ENCODE results near the gene TEX19.
A peak's percentile ranks its signal among the peaks of the same experiment; 100 is the strongest.

TEX19 gene

GRCh38 chr17:82391496-82392066, 32.5 kb downstream of the TEX19 start:
- H3K27me3 Mint-ChIP-seq (ENCODE audit: low read depth), result peaks cover 7% of the 10 kb centered on the region
- H3K4me3 Mint-ChIP-seq, result no peak overlapping the region
- H3K36me3 Mint-ChIP-seq (ENCODE audit: low read depth), result peaks cover 5% of the 10 kb centered on the region
- no peaks in the 10 kb centered on the region for H3K9me3 Mint-ChIP-seq
- H3K4me1 Mint-ChIP-seq (ENCODE audit: low read depth), result no peaks in the 10 kb centered on the region
- H3K27ac Mint-ChIP-seq, result no peak overlapping the region

GRCh38 chr17:82392209-82392920, 33.3 kb downstream of the TEX19 start:
- H3K27me3 Mint-ChIP-seq (ENCODE audit: low read depth), result peaks cover 6% of the 10 kb centered on the region
- H3K9me3 Mint-ChIP-seq, result no peaks in the 10 kb centered on the region
- no peak overlapping the region for H3K4me3 Mint-ChIP-seq
- no peak overlapping the region for H3K27ac Mint-ChIP-seq
- H3K4me1 Mint-ChIP-seq (ENCODE audit: low read depth), result no peaks in the 10 kb centered on the region
- peaks cover 5% of the 10 kb centered on the region for H3K36me3 Mint-ChIP-seq (ENCODE audit: low read depth)

GRCh38 chr17:82392941-82393340, 33.9 kb downstream of the TEX19 start:
- Mint-ChIP-seq H3K27ac (no peak overlapping the region), H3K9me3 (no peaks in the 10 kb centered on the region), H3K4me3 (no peak overlapping the region), H3K4me1 (ENCODE audit: low read depth) (no peaks in the 10 kb centered on the region), H3K36me3 (ENCODE audit: low read depth) (peaks cover 5% of the 10 kb centered on the region), H3K27me3 (ENCODE audit: low read depth) (peaks cover under 1% of the 10 kb centered on the region)

GRCh38 chr17:82394278-82394677, 35.2 kb downstream of the TEX19 start:
- H3K27me3 Mint-ChIP-seq (ENCODE audit: low read depth), result no peaks in the 10 kb centered on the region
- H3K4me1 Mint-ChIP-seq (ENCODE audit: low read depth), result no peaks in the 10 kb centered on the region
- H3K36me3 Mint-ChIP-seq (ENCODE audit: low read depth), result peaks cover 5% of the 10 kb centered on the region
- no peak overlapping the region for H3K4me3 Mint-ChIP-seq
- no peak overlapping the region for H3K27ac Mint-ChIP-seq
- H3K9me3 Mint-ChIP-seq, result no peaks in the 10 kb centered on the region

- no peak overlapping the region for H3K27ac Mint-ChIP-seq
- H3K27me3 Mint-ChIP-seq (ENCODE audit: low read depth), result no peaks in the 10 kb centered on the region
- H3K4me1 Mint-ChIP-seq (ENCODE audit: low read depth), result peaks cover 10% of the 10 kb centered on the region
- H3K36me3 Mint-ChIP-seq (ENCODE audit: low read depth), result peaks cover 11% of the 10 kb centered on the region
- no peak overlapping the region for H3K4me3 Mint-ChIP-seq
- no peaks in the 10 kb centered on the region for H3K9me3 Mint-ChIP-seq
Observed at GRCh38 chr17:82396601-82397435, 37.8 kb downstream of the TEX19 start.

- H3K36me3 Mint-ChIP-seq (ENCODE audit: low read depth), result peaks cover 13% of the 10 kb centered on the region
- no peak overlapping the region for H3K27ac Mint-ChIP-seq
- H3K9me3 Mint-ChIP-seq, result no peaks in the 10 kb centered on the region
- H3K4me3 Mint-ChIP-seq, result no peak overlapping the region
- H3K4me1 Mint-ChIP-seq (ENCODE audit: low read depth), result peaks cover 10% of the 10 kb centered on the region
- H3K27me3 Mint-ChIP-seq (ENCODE audit: low read depth), result no peaks in the 10 kb centered on the region
Observed at GRCh38 chr17:82397449-82398335, 38.6 kb downstream of the TEX19 start.

- no peak overlapping the region for H3K27ac Mint-ChIP-seq
- peaks cover 12% of the 10 kb centered on the region for H3K4me1 Mint-ChIP-seq (ENCODE audit: low read depth)
- no peak overlapping the region for H3K4me3 Mint-ChIP-seq
- no peaks in the 10 kb centered on the region for H3K9me3 Mint-ChIP-seq
- no peaks in the 10 kb centered on the region for H3K27me3 Mint-ChIP-seq (ENCODE audit: low read depth)
- H3K36me3 Mint-ChIP-seq (ENCODE audit: low read depth), result peaks cover 14% of the 10 kb centered on the region
Observed at GRCh38 chr17:82399041-82399441, 40.0 kb downstream of the TEX19 start.

GRCh38 chr17:82399601-82400101, 40.6 kb downstream of the TEX19 start:
- H3K4me3 Mint-ChIP-seq, result no peak overlapping the region
- no peak overlapping the region for H3K27ac Mint-ChIP-seq
- no peaks in the 10 kb centered on the region for H3K27me3 Mint-ChIP-seq (ENCODE audit: low read depth)
- peaks cover 12% of the 10 kb centered on the region for H3K4me1 Mint-ChIP-seq (ENCODE audit: low read depth)
- H3K36me3 Mint-ChIP-seq (ENCODE audit: low read depth), result peaks cover 14% of the 10 kb centered on the region
- H3K9me3 Mint-ChIP-seq, result no peaks in the 10 kb centered on the region

- peaks cover 12% of the 10 kb centered on the region for H3K4me1 Mint-ChIP-seq (ENCODE audit: low read depth)
- H3K27ac Mint-ChIP-seq, result no peak overlapping the region
- H3K9me3 Mint-ChIP-seq, result no peaks in the 10 kb centered on the region
- no peaks in the 10 kb centered on the region for H3K27me3 Mint-ChIP-seq (ENCODE audit: low read depth)
- peaks cover 14% of the 10 kb centered on the region for H3K36me3 Mint-ChIP-seq (ENCODE audit: low read depth)
- H3K4me3 Mint-ChIP-seq, result no peak overlapping the region
Observed at GRCh38 chr17:82400206-82400605, 41.2 kb downstream of the TEX19 start.

- Mint-ChIP-seq H3K4me1 (ENCODE audit: low read depth) (peaks cover 12% of the 10 kb centered on the region), H3K36me3 (ENCODE audit: low read depth) (peaks cover 16% of the 10 kb centered on the region), H3K27me3 (ENCODE audit: low read depth) (no peaks in the 10 kb centered on the region), H3K4me3 (peak overlapping the region; percentile 90), H3K9me3 (no peaks in the 10 kb centered on the region), H3K27ac (peak overlapping the region; percentile 90)
Observed at GRCh38 chr17:82400830-82401229, 41.8 kb downstream of the TEX19 start.

- Mint-ChIP-seq H3K9me3 (no peaks in the 10 kb centered on the region), H3K27ac (no peak overlapping the region), H3K36me3 (ENCODE audit: low read depth) (peaks cover 15% of the 10 kb centered on the region), H3K27me3 (ENCODE audit: low read depth) (no peaks in the 10 kb centered on the region), H3K4me3 (no peak overlapping the region), H3K4me1 (ENCODE audit: low read depth) (peaks cover 15% of the 10 kb centered on the region)
Observed at GRCh38 chr17:82402865-82403264, 43.8 kb downstream of the TEX19 start.

- H3K4me3 Mint-ChIP-seq, result no peak overlapping the region
- H3K27ac Mint-ChIP-seq, result no peak overlapping the region
- H3K27me3 Mint-ChIP-seq (ENCODE audit: low read depth), result no peaks in the 10 kb centered on the region
- no peaks in the 10 kb centered on the region for H3K9me3 Mint-ChIP-seq
- peaks cover 15% of the 10 kb centered on the region for H3K4me1 Mint-ChIP-seq (ENCODE audit: low read depth)
- peaks cover 17% of the 10 kb centered on the region for H3K36me3 Mint-ChIP-seq (ENCODE audit: low read depth)
Observed at GRCh38 chr17:82403662-82404660, 44.9 kb downstream of the TEX19 start.

GRCh38 chr17:82405051-82405450, 46.0 kb downstream of the TEX19 start:
- Mint-ChIP-seq H3K4me1 (ENCODE audit: low read depth) (peaks cover 15% of the 10 kb centered on the region), H3K27ac (no peak overlapping the region), H3K9me3 (no peaks in the 10 kb centered on the region), H3K4me3 (no peak overlapping the region), H3K27me3 (ENCODE audit: low read depth) (no peaks in the 10 kb centered on the region), H3K36me3 (ENCODE audit: low read depth) (peaks cover 20% of the 10 kb centered on the region)
